Medulla oblongata (tissue), 1 donor: ENCODE data around the gene FXYD7.

Experiments
- DNase-seq: peaks from one replicate; pipeline ENCODE4 v3.0.0-alpha.2; 2015; ENCODE audit errors: extremely low spot score

FXYD7 gene

DNA sequence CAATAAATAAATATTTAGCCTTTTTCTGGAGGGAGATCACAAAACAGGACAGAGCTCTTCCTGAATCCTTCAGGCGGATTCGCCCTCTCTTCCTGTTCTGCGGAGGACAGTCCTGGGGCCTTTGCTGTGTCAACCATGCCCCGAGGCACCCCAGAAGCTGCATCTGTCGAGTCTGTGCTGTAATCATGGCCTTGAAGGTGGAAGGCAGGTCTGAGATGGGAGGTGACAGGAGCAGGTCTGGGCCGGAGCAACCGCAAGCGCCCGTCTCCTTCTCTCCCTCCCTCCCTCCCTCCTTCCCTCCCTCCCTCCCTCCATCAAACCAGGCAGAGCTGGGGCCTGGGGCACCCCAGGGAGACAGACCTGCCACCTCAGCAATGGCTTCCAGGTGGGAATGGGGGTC, 32.1 kb upstream of the FXYD7 start:
- DNase-seq: no peak

DNA sequence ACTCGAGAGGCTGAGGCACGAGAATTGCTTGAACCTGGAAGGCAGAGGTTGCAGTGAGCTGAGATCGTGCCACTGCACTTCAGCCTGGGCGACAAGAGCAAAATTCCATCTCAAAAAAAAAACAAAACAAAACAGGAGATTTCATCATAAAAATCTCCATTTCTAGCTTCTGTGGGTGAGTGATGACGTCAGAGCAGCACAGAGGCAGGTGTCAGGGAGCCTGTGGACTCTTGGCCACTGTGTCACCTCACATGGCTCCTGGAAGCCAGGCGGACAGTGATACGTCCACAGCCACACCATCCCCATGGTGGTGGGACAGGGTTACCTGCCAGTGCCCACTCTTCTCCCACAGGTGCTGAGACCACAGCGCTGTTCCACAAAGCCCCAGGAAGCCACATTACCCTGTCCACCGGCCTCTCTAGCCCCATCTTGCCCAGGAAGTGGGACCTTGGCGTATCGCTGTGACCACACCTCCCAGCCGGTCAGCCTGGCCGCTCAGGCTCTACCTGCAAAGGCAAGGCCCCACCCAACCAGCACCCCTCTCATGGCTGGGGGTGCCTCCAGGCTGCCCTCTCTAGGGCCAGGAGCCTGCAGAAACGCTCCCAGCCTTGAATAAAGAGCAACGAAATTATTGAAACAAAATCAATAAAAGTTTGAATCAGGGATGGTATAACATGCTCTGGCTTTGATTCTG, 29.9 kb upstream of the FXYD7 start:
- no peak for DNase-seq

DNA sequence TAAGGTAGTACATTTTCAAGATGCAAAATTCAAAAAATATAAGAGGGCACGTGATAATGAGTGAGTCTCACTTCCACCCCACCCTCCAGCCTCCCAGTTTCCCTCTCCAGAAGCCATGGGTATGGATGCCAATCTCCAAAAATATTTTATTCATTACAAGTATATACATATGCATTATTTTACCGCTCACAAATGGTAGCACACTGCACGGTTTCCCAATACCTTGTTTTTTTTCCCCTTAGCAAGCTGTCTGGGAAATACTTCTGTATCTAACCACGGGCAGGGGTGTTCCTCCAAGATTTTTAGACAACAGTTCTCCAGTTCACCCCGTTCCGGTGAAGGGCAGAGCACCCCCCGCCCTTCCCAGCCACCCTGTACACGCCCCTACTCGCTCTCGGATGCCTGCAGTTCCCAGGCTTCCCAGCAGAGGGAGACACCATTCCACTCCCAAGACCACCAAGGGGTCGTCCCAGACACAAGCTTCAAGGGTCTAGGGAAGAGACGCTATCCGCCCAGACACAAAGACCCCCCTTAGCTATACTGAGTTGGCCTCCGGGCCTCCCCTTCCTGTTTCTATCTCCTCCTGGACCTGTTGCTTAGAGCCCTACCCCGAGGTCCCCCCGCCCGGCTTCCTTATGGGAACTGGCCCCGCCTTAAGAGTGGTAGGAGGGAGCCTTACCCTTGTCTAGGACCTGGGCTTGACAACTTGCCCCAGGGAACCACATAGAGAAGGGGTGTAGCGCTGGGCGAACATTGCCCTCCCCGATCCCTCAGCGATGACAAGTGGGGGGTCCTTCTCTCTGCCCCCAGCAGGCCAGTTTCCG, 28.5 kb upstream of the FXYD7 start:
- DNase-seq: peak; percentile 92

DNA sequence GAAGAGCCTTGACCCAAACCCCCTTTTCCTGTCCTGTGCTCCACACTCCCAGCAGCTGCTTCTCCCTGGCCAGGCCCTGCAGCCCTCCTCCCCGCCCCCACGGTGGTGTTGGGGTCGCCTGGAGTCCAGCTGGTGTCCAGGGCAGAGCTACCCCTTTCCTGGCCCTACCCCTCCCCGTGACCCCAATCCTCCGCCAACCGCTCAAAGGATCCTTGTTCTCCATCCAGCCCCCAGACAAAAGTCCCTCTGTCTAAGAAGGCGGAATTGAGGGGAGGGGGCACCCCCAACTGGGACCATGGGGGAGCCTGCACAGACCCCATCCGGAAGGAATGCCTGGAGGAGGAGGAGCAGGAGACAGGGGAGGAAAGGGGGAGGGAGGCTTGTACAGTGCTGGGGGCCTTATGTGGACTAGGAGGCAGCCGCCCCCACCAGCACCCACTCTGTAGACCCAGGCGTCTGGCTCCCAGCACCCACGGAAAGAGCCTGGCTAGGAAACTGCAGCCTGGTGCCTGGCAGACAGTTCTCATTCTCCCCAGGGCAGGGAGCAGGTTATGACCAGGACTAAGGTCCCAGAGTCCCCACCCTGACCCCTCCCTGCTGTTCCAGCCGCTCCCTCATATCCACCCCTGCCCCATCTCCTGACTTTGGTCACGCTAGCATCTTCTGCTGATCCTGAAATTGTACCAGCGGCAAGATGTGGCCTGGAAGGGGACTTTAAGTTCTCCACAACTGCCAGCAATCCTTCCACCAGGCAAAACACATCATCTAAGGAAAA, 27.7 kb upstream of the FXYD7 start, which contains the start of gene FXYD3:
FXYD3 (plus strand) TSS at position 647 of the 775 bp plus-strand sequence. CDS start 3,554 bp downstream, outside the sequence.
- peak; percentile 95 for DNase-seq

DNA sequence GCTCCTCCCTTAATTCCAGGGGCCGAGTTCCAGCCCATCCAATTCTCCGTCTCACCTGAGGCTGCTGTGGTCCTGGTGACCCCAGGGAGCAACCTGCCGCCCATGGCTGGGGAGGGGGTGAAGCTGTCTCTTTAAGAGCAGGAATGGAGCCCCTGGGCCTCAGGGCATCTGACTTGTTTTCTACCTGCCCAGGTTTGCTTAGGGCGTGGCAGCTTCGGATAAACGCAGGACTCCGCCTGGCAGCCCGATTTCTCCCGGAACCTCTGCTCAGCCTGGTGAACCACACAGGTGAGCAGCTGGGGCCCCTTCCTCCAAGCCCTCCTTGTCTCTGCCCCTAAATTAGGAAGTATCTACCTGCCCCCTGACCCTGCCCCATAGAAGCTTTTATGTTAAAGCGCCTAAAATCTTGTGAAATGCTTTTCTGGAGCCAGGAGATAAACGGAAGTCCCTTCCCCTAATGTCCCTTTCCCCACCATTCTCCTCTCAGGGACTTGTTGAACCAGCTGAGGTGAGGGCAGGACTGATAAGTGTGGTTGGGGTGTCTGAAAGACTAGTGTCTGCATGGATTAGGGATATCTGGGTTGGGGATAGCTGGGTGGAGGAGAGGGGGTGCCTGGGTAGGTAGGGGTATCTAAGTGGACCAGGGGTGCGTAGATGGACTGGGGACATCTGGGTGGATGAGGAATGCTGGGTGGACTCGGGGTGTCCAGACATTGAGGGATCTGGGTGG, 26.8 kb upstream of the FXYD7 start:
- DNase-seq: no peak

DNA sequence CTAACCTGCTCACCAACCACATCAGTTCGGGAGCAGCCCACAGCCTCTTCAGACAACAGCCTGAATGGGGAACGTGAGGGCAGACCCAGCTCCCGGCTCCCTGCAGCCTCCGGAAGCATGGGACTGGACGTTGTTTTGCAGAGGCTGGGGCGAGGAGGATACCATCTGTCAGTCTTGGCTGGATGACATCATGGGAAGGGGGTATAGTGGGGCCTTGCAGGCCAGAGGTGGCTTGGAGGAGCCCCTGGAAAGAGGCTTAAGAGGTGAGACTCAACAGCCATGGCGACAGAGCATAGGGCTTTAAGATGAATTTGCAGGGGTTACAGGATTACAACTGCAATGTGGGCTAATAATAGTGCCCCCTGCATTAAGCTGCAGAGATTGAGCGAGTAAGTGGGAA, 25.9 kb upstream of the FXYD7 start:
- DNase-seq: no peak

DNA sequence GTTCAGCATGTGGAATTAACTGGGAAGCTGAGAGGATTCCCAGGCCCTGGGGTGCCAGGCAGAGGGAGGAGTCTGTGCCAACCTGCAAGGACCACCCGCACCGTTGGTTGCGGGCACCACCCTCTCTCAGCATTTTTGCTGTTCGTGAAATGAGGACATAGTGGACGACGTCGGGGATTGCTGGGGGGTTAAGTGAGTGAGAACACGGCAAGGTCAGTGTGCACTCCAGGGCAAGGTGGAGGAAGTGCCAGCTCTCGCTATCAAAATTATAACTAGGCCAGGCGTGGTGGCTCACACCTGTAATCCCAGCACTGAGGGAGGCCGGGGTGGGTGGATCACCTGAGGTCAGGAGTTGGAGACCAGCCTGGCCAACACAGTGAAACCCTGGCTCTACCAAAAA, 25.3 kb upstream of the FXYD7 start:
- no peak for DNase-seq

DNA sequence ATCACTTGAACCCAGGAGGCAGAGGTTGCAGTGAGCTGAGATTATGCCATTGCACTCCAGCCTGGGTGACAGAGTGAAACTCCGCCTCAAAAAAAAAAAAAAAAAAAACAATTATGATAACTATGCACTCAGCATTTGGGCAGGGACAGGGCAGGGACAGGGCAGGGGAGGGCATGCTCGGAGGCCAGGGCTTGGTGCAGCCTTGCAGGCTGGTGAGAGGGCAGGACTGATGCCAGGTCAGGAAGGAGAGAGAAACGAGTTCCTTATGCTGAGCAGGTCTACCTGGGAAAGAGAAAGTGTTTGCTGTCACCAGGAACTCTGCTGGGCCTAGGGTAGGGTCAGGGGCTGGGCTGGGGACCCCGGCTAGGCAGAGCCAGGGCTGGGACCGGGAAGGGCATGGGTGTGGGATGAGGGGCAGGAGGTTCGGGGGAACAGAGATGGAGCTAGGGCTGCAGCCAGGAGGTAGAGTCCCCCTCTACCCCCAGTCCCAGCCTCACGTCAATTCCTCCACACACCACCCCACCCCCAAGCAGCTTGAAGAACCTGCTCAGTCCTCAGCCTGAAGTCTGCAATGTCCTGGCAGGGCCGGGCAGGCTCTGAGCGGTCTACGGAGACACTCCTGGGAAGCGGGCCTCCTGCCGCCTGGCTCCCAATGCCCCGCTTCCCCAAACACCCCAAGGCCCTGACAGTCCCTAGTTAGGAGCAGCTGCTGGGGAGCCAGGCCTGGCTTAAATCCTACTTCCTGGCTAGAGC, 24.6 kb upstream of the FXYD7 start:
- no peak for DNase-seq

DNA sequence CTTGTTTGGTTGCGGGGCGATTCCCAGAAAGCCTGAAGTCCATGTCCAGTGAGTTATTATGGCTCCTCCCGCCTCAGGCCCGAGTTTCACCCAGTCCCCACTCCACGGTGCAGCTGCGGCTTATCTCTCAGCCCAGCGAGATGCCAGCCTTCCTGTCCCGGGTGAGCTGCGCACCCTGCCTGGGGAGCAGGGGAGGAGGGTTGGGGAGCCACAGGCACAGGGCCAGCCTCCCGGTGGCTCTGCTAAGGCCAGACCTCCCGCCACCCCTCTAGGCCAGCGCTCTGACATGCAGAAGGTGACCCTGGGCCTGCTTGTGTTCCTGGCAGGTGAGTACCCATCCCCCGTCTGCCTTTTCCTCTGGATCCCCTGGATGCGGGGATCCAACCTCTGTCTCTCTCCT, 24.0 kb upstream of the FXYD7 start:
- DNase-seq: no peak

DNA sequence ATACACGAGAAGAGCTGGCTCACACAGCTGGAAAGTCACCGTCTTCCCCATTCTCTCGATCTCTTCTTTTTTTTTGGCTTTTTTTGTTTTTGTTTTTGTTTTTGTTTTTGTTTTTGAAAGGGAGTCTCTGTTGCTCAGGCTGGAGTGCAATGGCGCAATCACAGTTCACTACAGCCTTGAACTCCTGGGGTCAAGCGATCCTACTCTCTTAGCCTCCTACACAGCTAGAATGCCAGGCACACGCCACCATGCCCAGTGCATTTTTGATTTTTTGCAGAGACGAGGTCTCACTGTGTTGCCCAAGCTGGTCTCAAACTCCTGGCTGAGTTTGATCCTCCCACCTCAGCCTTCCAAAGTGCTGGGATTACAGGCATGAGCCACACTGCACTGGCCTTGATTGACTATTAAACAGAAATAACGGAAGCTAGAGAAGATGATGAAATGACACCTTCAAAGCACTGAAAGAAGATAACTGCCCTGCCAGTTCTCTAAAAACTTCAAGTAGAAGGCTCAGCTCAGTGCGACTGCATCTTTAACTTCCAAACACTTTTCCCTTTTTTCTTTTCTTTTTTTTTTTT, 23.4 kb upstream of the FXYD7 start:
- DNase-seq: no peak

DNA sequence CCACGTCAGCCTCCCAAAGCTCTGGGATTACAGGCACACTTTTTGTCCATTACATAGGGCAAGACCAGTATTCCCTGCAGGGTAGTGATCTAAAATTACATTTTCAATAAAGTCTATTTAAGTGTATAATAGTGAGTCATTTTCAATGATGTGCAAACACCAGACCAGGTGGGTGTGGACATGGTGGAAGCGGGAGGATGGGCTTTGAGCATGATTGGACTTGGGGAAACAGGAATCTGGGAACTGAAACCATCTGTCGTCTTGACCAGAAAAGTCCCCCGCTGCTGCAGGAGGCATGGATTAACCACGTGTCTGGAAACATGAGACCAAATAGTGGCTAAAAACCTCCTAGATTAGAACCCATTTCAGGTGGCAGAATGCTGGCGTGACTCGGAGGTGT, 22.6 kb upstream of the FXYD7 start:
- peak; percentile 76 for DNase-seq

DNA sequence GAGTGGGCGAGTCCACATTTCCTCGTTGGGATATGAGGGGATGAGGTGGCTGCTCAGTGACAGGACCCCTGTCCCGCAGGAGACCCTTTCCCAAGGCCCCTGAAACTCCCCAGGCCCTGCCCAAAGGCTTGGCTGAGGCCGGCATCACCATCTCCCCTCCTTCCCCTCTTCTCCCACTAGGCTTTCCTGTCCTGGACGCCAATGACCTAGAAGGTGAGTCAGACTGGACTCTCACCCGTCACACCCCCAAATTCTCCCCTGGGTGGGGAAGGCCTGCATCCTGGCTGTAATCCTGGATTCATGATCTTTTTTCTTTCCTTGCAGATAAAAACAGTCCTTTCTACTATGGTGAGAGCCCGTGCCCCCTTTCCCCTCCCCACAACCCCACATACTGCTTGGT, 22.2 kb upstream of the FXYD7 start:
- no peak for DNase-seq

DNA sequence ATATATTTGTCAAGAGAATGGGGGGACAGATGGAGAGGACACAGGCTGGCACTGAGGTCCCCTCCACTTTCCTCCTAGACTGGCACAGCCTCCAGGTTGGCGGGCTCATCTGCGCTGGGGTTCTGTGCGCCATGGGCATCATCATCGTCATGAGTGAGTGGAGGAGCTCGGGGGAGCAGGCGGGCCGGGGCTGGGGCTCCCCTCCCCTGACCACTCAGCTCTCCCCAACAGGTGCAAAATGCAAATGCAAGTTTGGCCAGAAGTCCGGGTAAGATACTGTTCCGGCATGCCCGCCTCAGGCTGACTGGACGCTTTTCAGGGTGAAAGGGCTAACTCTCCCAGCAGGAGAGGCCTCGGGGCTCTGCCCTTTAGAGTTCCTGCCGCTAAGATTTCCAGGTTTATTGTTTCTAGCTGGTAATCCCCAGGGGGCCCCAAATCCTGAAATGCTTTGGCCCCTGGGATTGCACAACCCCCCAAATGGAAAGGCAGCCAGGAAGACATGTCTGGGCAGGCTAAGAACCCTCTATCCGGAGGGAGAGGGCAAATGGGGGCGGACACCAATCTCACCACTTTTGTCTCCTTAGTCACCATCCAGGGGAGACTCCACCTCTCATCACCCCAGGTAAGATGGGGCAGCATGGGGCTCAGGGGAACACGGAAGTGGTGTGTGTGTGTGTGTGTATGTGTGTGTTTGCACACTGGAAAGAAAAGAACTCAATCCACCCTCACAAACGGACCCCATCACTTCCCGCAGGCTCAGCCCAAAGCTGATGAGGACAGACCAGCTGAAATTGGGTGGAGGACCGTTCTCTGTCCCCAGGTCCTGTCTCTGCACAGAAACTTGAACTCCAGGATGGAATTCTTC, 20.1 kb upstream of the FXYD7 start:
- DNase-seq: no peak

DNA sequence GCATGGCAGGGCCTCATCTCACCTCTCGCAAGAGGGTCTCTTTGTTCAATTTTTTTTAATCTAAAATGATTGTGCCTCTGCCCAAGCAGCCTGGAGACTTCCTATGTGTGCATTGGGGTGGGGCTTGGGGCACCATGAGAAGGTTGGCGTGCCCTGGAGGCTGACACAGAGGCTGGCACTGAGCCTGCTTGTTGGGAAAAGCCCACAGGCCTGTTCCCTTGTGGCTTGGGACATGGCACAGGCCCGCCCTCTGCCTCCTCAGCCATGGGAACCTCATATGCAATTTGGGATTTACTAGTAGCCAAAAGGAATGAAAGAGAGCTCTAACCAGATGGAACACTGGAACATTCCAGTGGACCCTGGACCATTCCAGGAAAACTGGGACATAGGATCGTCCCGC, 19.5 kb upstream of the FXYD7 start:
- DNase-seq: peak; percentile 60

DNA sequence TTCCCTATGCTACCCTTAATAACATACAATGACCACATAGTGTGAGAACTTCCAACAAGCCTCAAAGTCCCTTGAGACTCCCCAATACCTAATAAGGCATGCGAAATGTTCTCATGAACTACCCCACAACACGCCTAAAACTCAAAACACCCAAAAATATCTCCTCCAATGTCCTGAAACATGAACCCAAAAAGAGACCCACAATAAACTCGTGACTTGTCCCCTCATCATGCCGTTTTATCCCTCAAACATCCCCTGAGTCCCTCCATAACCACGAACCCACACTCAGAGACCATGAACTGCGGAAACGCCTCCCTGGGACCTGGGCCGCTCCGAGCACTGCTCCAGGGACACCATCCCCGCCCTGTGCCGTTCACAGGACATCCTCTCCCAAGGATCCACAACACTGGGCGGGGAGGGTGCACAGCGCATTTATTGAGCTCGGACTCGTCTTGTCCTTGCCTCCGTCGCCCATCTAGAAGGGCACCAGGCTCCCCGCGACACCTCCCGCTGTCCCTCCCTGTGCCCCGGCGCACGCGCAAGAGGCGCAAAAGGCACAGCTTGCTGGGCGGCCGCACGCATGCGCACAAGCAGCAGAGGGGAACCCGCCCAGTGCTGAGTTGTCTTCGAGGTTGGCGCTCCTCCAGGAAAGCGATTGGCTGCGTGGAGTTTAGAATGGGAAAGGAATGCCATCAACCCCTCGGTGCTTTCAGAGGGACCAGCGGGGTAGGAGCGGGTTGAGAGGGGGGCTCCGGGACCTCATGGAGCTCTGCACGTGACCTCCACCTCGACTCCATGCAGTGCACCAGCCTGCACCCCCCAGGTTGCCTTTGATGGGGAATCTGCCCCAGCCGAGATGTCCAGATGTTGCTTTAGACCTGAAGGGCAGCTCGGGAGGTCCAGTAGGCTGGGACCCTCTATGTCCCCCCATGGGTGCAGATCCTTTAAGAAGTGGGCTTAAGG, 18.7 kb upstream of the FXYD7 start:
- peak; percentile 98 for DNase-seq

DNA sequence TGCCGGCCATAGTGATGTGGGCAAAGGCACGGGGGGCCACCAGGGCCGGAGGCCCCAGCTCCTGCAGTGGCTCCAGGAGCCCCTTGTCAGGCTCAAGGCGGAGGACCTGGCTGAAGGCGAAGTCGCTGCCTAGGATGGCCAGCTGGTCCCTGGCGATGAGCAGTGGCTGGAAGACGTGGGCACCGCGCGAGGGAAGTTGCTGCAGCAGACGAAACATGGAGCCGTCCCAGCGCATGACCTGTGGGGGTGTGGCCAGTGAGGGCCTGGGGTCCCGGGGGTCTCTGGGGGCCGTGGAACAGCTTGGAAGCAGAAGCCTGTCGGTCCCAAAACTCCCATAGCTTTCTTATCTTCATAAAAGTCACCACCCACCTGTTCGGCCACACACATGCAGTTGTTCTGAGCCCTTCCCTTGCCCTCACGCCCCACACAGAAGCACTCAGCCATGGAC, 17.8 kb upstream of the FXYD7 start:
- no peak for DNase-seq

DNA sequence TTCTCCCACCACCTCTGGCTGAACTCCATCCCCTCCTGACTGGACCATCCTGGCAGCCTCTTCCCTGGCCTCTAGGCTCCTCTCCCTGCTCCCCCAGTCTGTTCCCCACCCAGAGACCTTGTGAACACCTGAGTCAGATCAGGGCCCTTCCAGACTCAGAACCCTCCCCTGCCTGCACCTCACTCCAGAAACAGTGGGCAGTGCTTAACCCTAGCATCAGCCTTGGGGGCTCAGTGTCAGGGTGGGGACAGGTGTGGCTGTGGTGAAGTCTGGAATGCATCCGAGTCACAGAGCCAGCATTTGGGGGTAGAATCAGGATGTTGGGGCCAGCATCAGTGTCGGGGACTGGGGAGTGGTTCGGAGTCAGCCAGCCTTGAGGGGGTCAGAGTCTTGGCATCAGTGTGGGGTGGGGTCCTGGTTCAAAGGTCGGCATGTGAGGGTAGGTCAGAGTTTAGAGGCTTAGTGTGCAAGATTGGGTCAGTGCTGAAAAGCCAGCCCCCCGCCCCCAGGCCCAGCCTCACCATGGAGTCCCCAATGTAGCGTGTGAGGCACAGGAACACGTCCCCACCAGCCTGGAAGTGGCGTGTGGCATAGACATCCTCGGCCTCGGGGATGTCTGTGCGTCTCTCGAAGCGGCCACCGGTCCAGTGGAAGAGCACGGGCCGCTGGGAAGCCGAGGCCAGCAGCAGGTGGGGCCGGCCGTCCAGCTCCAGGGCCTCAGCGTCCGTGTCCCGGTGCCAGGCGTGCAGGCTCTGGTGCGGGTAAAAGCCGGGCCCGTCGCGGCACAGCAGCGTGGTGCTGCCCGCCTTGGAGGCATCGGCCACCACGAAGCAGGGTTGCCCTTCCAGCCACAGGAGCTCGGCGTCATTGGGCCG, 17.1 kb upstream of the FXYD7 start:
- no peak for DNase-seq

DNA sequence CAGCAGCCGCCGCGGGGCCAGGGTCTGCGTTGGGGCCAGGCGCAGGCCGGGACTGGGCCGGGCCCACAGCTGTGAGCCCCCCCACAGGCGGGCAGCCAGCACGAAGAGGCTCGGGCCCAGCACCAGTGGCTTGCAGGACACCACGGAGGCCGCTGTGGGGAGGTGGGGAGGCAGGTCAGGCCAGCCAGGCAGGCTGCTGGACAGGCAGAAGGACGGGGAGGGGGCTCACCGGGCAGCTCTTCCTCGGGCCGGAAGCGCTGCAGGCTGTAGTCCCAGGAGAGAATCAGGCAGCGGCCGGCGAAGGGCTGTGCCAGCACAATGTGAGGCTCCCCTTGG, 16.5 kb upstream of the FXYD7 start:
- peak; percentile 76 for DNase-seq
